ENCODE data around the gene ARHGAP40. TPM values are rescaled to one million over a fixed set of nuclear protein-coding genes. Genes with fewer than 3 reads are reported as not detected.

The ARHGAP40 gene
- total RNA-seq = 1 to 10 TPM in 1 of 2 donors, under 1 TPM in 1; 0.86 to 5.0 TPM
- 1 to 10 TPM in 1 of 2 donors, under 1 TPM in 1; 0.57 to 1.4 TPM for polyA plus RNA-seq
- long read RNA-seq, donor 1 = 0 reads
- long read RNA-seq, donor 2 = 0 reads
- long read RNA-seq, donor 3 = 0 reads
- long read RNA-seq, donor 4 = 0 reads
- long read RNA-seq, donor 5 = 0 reads

DNA sequence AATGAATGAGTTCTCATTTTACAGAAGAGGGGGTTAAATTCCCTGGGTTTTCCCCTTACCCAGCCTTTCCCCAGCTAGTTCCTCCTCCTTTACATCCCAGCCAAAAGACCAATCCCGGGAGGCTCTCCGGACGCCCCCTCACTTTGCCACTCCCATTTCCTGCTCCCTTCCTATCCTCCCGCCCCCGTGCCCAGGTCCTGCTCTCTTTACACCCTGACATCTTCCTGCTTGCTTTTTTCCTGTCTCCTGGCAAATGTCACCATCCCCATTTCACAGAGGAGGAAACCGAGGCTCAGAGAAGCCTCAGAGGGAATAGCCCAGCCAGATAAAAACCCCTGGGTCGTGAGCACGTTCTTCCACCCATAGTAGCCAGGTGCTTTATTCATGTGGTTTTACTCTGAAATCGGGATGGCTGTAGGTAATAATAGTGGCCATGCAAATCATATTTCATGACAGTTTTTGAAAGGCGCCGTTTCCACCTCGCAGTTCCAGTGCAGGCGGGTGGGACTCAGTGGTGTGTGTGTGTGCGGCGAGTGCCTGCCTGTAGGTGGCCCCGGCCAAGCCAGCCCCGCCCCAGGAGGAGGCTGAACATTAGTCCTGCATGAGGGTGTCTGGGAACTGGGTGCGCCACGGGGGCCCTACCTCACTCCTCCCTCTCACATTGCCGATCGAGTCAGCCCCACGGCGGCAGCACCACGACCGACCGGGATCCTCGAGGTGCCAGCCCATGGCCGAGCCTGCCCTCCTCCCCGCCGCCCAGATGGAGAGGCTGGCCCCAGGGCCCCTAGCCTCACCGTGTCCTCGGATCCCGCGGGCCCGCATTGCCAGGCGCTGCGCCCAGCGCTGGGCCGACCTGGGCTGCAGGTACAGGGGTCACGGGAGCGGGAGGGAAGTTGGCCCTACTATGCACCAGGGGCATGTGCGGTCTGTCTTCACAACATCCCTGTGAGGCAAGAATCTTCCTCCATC, at the start of gene ARHGAP40:
Gene ARHGAP40 (plus strand): TSS at position 594 of the 969 bp plus-strand sequence.
- 9 to 10% methylated on average over 42 of the region's 42 CpGs for WGBS, 2 donors
- peak in 1 of 3 donors; percentile 42 for DNase-seq
- no peak within 1 kb of the TSS for H3K9ac ChIP-seq (ENCODE audit: insufficient read depth in 1 of 2, low read length in 2 of 2)
- TF ChIP-seq, protein P1, sequence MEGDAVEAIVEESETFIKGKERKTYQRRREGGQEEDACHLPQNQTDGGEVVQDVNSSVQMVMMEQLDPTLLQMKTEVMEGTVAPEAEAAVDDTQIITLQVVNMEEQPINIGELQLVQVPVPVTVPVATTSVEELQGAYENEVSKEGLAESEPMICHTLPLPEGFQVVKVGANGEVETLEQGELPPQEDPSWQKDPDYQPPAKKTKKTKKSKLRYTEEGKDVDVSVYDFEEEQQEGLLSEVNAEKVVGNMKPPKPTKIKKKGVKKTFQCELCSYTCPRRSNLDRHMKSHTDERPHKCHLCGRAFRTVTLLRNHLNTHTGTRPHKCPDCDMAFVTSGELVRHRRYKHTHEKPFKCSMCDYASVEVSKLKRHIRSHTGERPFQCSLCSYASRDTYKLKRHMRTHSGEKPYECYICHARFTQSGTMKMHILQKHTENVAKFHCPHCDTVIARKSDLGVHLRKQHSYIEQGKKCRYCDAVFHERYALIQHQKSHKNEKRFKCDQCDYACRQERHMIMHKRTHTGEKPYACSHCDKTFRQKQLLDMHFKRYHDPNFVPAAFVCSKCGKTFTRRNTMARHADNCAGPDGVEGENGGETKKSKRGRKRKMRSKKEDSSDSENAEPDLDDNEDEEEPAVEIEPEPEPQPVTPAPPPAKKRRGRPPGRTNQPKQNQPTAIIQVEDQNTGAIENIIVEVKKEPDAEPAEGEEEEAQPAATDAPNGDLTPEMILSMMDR (IDR thresholded peaks at IDR 0.05; ENCODE audit: control extremely low read depth, extremely low read depth) = no peak
- H3K36me3 ChIP-seq (ENCODE audit: control insufficient read depth in 4 of 4, insufficient read depth in 4 of 4, low read length in 4 of 4) = no peaks in the 10 kb centered on the region
- no peak within 1 kb of the TSS for H3K4me3 ChIP-seq
- H3K27ac ChIP-seq (ENCODE audit: low read depth in 1 of 2, low read length in 1 of 2) = no peak within 1 kb of the TSS
- peaks cover 0 to 3% (median 0%) of the 10 kb centered on the region in 5 donors for H3K4me1 ChIP-seq (ENCODE audit: control insufficient read depth in 5 of 5, insufficient read depth in 5 of 5, low read length in 5 of 5)
- peaks cover 0 to 23% (median 18%) of the 10 kb centered on the region in 3 donors for H3K27me3 ChIP-seq (ENCODE audit: control insufficient read depth in 3 of 3, insufficient read depth in 3 of 3, low read length in 2 of 3)
- no peak for ATAC-seq (ENCODE audit: insufficient read depth, low FRiP score)
- peaks cover 0 to 4% (median 0%) of the 10 kb centered on the region in 4 donors for H3K9me3 ChIP-seq (ENCODE audit: control insufficient read depth in 4 of 4, insufficient read depth in 3 of 4, low read length in 3 of 4)

DNA sequence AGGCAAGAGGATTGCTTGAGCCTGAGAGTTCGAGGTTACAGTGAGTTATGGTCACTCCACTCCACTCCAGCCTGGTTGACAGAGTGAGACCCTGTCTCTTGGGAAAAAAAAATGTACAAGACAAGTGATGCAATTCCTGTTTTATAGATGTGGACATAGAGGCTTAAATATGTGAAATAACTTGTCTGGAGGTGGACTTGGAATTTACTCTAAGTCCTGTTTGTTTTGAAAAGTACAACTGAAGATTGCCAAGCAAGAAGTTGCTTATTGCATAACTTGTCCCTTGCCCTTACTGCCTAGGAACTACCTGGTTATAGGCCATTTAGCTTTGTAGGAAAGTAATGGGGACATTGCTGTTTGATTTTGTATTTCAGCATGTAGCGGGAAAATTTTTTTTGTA, 46.6 kb upstream of the ARHGAP40 start:
- TF ChIP-seq, protein P1 (IDR thresholded peaks at IDR 0.05; ENCODE audit: control extremely low read depth, extremely low read depth) = no peak
- no peak overlapping the region for H3K27ac ChIP-seq (ENCODE audit: low read depth in 1 of 2, low read length in 1 of 2)
- WGBS, 2 donors = 89 to 92% methylated on average over 2 of the region's 2 CpGs
- no peaks in the 10 kb centered on the region for H3K4me1 ChIP-seq (ENCODE audit: control insufficient read depth in 5 of 5, insufficient read depth in 5 of 5, low read length in 5 of 5)
- H3K27me3 ChIP-seq (ENCODE audit: control insufficient read depth in 3 of 3, insufficient read depth in 3 of 3, low read length in 2 of 3) = no peaks in the 10 kb centered on the region
- DNase-seq (no peak), ATAC-seq (ENCODE audit: insufficient read depth, low FRiP score) (no peak)
- H3K4me3 ChIP-seq = no peak overlapping the region
- H3K9ac ChIP-seq (ENCODE audit: insufficient read depth in 1 of 2, low read length in 2 of 2) = no peak overlapping the region
- no peaks in the 10 kb centered on the region for H3K9me3 ChIP-seq (ENCODE audit: control insufficient read depth in 4 of 4, insufficient read depth in 3 of 4, low read length in 3 of 4)
- peaks cover 19 to 65% (median 50%) of the 10 kb centered on the region in 4 donors for H3K36me3 ChIP-seq (ENCODE audit: control insufficient read depth in 4 of 4, insufficient read depth in 4 of 4, low read length in 4 of 4)

DNA sequence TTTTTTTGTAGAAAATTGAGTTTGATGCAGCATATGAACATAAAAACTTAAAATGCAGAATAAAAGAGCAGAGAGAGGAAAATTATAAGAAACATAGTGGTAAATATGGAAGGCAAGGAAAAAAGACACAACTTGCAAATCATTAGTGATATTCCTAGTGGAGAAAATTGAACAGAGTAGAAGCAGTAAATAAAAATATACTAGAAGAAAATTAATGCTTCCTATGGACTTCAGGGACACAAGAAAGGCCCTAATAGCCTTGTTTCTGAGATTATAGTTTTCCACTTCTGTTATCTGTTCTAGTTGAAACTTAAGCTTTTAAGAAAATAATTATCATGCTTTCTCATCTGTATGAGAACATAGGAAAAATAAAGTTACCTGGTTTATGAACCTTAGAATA, 46.2 kb upstream of the ARHGAP40 start:
- peaks cover 20 to 65% (median 51%) of the 10 kb centered on the region in 4 donors for H3K36me3 ChIP-seq (ENCODE audit: control insufficient read depth in 4 of 4, insufficient read depth in 4 of 4, low read length in 4 of 4)
- no peaks in the 10 kb centered on the region for H3K9me3 ChIP-seq (ENCODE audit: control insufficient read depth in 4 of 4, insufficient read depth in 3 of 4, low read length in 3 of 4)
- TF ChIP-seq, protein P1 (IDR thresholded peaks at IDR 0.05; ENCODE audit: control extremely low read depth, extremely low read depth) = no peak
- no peaks in the 10 kb centered on the region for H3K4me1 ChIP-seq (ENCODE audit: control insufficient read depth in 5 of 5, insufficient read depth in 5 of 5, low read length in 5 of 5)
- H3K27ac ChIP-seq (ENCODE audit: low read depth in 1 of 2, low read length in 1 of 2) = no peak overlapping the region
- H3K9ac ChIP-seq (ENCODE audit: insufficient read depth in 1 of 2, low read length in 2 of 2) = no peak overlapping the region
- no peaks in the 10 kb centered on the region for H3K27me3 ChIP-seq (ENCODE audit: control insufficient read depth in 3 of 3, insufficient read depth in 3 of 3, low read length in 2 of 3)
- no peak for DNase-seq
- ATAC-seq (ENCODE audit: insufficient read depth, low FRiP score) = no peak
- no peak overlapping the region for H3K4me3 ChIP-seq

All from lung (tissue), 16 donors.